CD14-positive monocyte (primary cell): ENCODE measurements around the gene MYO1D. TPM values are rescaled to one million over a fixed set of nuclear protein-coding genes. Genes with fewer than 3 reads are reported as not detected.

Source experiments
- DNase-seq, 3 donors: peaks; one replicate each; pipeline ENCODE4 v3.0.0-alpha.2; 2011 to 2022
- H2AFZ ChIP-seq: 2 replicates; pipeline ENCODE4 v1.6.0; 2012; ENCODE audit warnings: mild to moderate bottlenecking, low read depth, low read length, inconsistent platforms; ENCODE audit not compliant: insufficient read depth, poor library complexity, severe bottlenecking
- H3K27ac ChIP-seq, 2 donors: 1 replicate in 1 of 2; 2 replicates in 1 of 2; pipeline ENCODE4 v1.5.1; 2012 to 2013; ENCODE audit warnings: low read length in 2 of 2, control low read depth in 1 of 2, inconsistent platforms in 1 of 2, low read depth in 1 of 2, mild to moderate bottlenecking in 1 of 2
- H3K27me3 ChIP-seq, 2 donors: one replicate each; pipeline versions ENCODE4 v1.6.0 to v1.6.1; 2011 to 2013; ENCODE audit warnings: low read length in 2 of 2; ENCODE audit not compliant: control insufficient read depth in 2 of 2, insufficient read depth in 2 of 2
- H3K36me3 ChIP-seq, 2 donors: replicated peaks in 1 of 2; 1 replicate in 1 of 2; 2 replicates in 1 of 2; pipeline versions ENCODE4 v1.5.1 to v1.6.1; 2012 to 2013; ENCODE audit warnings: low read length in 2 of 2, control low read depth in 1 of 2, inconsistent platforms in 1 of 2, mild to moderate bottlenecking in 1 of 2; ENCODE audit not compliant: insufficient read depth in 2 of 2, control insufficient read depth in 1 of 2
- H3K4me1 ChIP-seq, 2 donors: 1 replicate in 1 of 2; 2 replicates in 1 of 2; pipeline versions ENCODE4 v1.5.1 to v1.6.1; 2012 to 2013; ENCODE audit warnings: low read length in 2 of 2, control low read depth in 1 of 2, inconsistent platforms in 1 of 2, mild to moderate bottlenecking in 1 of 2, moderate library complexity in 1 of 2; ENCODE audit not compliant: insufficient read depth in 2 of 2, control insufficient read depth in 1 of 2
- H3K4me2 ChIP-seq: replicated peaks from 2 replicates; pipeline ENCODE3; 2012; ENCODE audit warnings: low read length, moderate library complexity, mild to moderate bottlenecking; ENCODE audit not compliant: poor library complexity, severe bottlenecking; ENCODE audit errors: extremely low read depth
- H3K4me3 ChIP-seq, 3 experiments: fragments of 200-600 bp in 1 of 3; sonication (generic) in 1 of 3; replicated peaks in 1 of 3; 1 replicate in 2 of 3; 2 replicates in 1 of 3; pipeline ENCODE4 v1.5.1; 2011 to 2013; ENCODE audit warnings: low read length in 3 of 3, mild to moderate bottlenecking in 3 of 3, control low read depth in 2 of 3, low read depth in 2 of 3, inconsistent platforms in 1 of 3, moderate library complexity in 1 of 3
- H3K79me2 ChIP-seq: 2 replicates; pipeline ENCODE4 v1.6.0; 2012; ENCODE audit warnings: mild to moderate bottlenecking, control low read depth, inconsistent platforms, low read length, moderate library complexity; ENCODE audit not compliant: insufficient read depth
- H3K9ac ChIP-seq: 2 replicates; pipeline ENCODE4 v1.6.0; 2017; ENCODE audit warnings: low read length, mild to moderate bottlenecking; ENCODE audit not compliant: insufficient read depth, poor library complexity, severe bottlenecking
- H3K9me3 ChIP-seq, 2 donors: replicated peaks in 1 of 2; 1 replicate in 1 of 2; 2 replicates in 1 of 2; pipeline versions ENCODE4 v1.5.1 to v1.6.1; 2012 to 2013; ENCODE audit warnings: low read length in 2 of 2, control low read depth in 1 of 2; ENCODE audit not compliant: control insufficient read depth in 1 of 2, insufficient read depth in 1 of 2
- H4K20me1 ChIP-seq: 2 replicates; pipeline ENCODE4 v1.6.0; 2012; ENCODE audit warnings: mild to moderate bottlenecking, low read length, control low read depth, moderate library complexity; ENCODE audit not compliant: insufficient read depth
- H3K27ac Mint-ChIP-seq, 7 donors: one replicate each; pipeline ENCODE4 v1.8.0; 2020; ENCODE audit warnings: mild to moderate bottlenecking in 7 of 7, mixed read lengths in 7 of 7, moderate library complexity in 6 of 7, inconsistent platforms in 2 of 7
- H3K27me3 Mint-ChIP-seq, 3 donors: one replicate each; pipeline ENCODE4 v1.8.0; 2021 to 2022; ENCODE audit warnings: low read depth in 3 of 3, mild to moderate bottlenecking in 3 of 3, mixed read lengths in 3 of 3, moderate library complexity in 3 of 3, inconsistent platforms in 1 of 3
- H3K36me3 Mint-ChIP-seq, 2 donors: one replicate each; pipeline ENCODE4 v1.8.0; 2020; ENCODE audit warnings: mixed read lengths in 2 of 2, inconsistent platforms in 1 of 2, mild to moderate bottlenecking in 1 of 2
- H3K4me1 Mint-ChIP-seq: one replicate; pipeline ENCODE4 v1.8.0; 2020; ENCODE audit warnings: mild to moderate bottlenecking, mixed read lengths
- H3K4me3 Mint-ChIP-seq, 2 donors: one replicate each; pipeline ENCODE4 v1.8.0; 2020; ENCODE audit warnings: mild to moderate bottlenecking in 2 of 2, mixed read lengths in 2 of 2, moderate library complexity in 1 of 2
- H3K9me3 Mint-ChIP-seq, 7 donors: one replicate each; pipeline ENCODE4 v1.8.0; 2020 to 2022; ENCODE audit warnings: mixed read lengths in 7 of 7, mild to moderate bottlenecking in 6 of 7, moderate library complexity in 6 of 7, inconsistent platforms in 2 of 7
- WGBS: methylation state at CpG from one replicate; pipeline ENCODE4 v1.1.5; 2013; ENCODE audit warnings: missing lambda C conversion rate; ENCODE audit not compliant: insufficient coverage; 5-methylcytosine and 5-hydroxymethylcytosine counted together
- intact Hi-C, 2 donors: fragments of 100-400 bp; cut with micrococcal nuclease; formaldehyde crosslinking; loops; one replicate each; pipeline versions ENCODE4 v1.15.0 to v1.15.1; 2023
- polyA plus RNA-seq, 3 donors: library from polyadenylated mRNA; depleted of rRNA in 1 of 3; unstranded in 2 of 3; stranded (reverse) in 1 of 3; fragments of 300-500 nt in 2 of 3; fragments of >200 nt in 1 of 3; fragmentation: Illumina TruSeq in 2 of 3; gene quantifications; 1 replicate in 2 of 3; 2 replicates in 1 of 3; pipeline ENCODE4 v1.2.3, GENCODE V29; 2012 to 2021
- TF ChIP-seq, protein P1 (sequence below): fragments of 200-600 bp; IDR thresholded peaks from one replicate; pipeline ENCODE4 v1.8.0; 2022; ENCODE audit warnings: antibody characterized with exemption, mild to moderate bottlenecking

The MYO1D gene
- polyA plus RNA-seq, 3 donors, result 0.22 to 0.39 (median 0.26) TPM

- H3K79me2 ChIP-seq, result no peaks in the 10 kb centered on the region
- Mint-ChIP-seq H3K36me3 (no peaks in the 10 kb centered on the region), H3K27me3 (no peaks in the 10 kb centered on the region), H3K4me3 (no peak overlapping the region), H3K9me3 (peaks cover 0 to 6% (median 2%) of the 10 kb centered on the region in 7 donors), H3K27ac (no peak overlapping the region), H3K4me1 (no peaks in the 10 kb centered on the region)
- WGBS, result 100% methylated on average over 3 of the region's 9 CpGs
- no peak overlapping the region for H3K4me2 ChIP-seq
- H3K4me1 ChIP-seq, result no peaks in the 10 kb centered on the region
- intact Hi-C loops, result no loop called here
- no peaks in the 10 kb centered on the region for H3K36me3 ChIP-seq
- TF ChIP-seq, protein P1, sequence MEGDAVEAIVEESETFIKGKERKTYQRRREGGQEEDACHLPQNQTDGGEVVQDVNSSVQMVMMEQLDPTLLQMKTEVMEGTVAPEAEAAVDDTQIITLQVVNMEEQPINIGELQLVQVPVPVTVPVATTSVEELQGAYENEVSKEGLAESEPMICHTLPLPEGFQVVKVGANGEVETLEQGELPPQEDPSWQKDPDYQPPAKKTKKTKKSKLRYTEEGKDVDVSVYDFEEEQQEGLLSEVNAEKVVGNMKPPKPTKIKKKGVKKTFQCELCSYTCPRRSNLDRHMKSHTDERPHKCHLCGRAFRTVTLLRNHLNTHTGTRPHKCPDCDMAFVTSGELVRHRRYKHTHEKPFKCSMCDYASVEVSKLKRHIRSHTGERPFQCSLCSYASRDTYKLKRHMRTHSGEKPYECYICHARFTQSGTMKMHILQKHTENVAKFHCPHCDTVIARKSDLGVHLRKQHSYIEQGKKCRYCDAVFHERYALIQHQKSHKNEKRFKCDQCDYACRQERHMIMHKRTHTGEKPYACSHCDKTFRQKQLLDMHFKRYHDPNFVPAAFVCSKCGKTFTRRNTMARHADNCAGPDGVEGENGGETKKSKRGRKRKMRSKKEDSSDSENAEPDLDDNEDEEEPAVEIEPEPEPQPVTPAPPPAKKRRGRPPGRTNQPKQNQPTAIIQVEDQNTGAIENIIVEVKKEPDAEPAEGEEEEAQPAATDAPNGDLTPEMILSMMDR, result no peak
- H4K20me1 ChIP-seq, result no peaks in the 10 kb centered on the region
- H3K9me3 ChIP-seq, result peaks cover 0 to 4% of the 10 kb centered on the region in 2 donors
- H3K9ac ChIP-seq, result no peak overlapping the region
- no peak overlapping the region for H2AFZ ChIP-seq
- no peak overlapping the region for H3K4me3 ChIP-seq
- no peak overlapping the region for H3K27ac ChIP-seq
- DNase-seq, result no peak
- no peaks in the 10 kb centered on the region for H3K27me3 ChIP-seq
These were observed 211.9 kb downstream of the MYO1D start for GRCh38 chr17:32664936-32665583.

DNA sequence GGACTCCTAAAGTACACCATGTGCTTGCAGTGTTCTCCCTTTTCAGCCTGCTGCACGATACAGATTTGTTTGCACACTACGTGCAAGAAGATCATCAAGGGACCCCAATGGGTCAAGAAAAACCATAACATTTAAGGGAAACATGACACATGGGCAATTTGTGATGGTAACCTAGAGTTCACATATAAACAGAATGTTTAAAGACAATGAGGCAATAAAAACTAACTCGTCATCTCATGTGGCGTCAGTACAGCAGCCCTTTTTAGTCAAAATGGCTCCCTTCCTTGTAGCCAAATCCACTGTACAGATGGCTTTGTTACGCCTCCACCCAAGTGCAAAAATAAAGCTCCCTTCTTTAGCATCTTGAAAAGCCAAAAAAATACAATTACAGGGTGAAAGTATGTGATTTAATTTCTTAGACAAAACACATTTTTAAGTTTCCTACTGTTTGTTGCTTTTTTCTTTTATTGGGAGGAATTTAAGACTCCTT is 216.4 kb downstream of the MYO1D start:
- DNase-seq, result no peak
- no peaks in the 10 kb centered on the region for H3K79me2 ChIP-seq
- no peaks in the 10 kb centered on the region for H3K27me3 Mint-ChIP-seq
- no peak overlapping the region for H3K4me3 Mint-ChIP-seq
- no peak overlapping the region for H3K27ac Mint-ChIP-seq
- H3K9me3 ChIP-seq, result no peaks in the 10 kb centered on the region
- TF ChIP-seq, protein P1, result no peak
- H4K20me1 ChIP-seq, result no peaks in the 10 kb centered on the region
- no peak overlapping the region for H3K4me2 ChIP-seq
- H3K27ac ChIP-seq, result no peak overlapping the region
- H3K36me3 Mint-ChIP-seq, result no peaks in the 10 kb centered on the region
- no peak overlapping the region for H3K4me3 ChIP-seq
- H3K27me3 ChIP-seq, result no peaks in the 10 kb centered on the region
- H3K9me3 Mint-ChIP-seq, result no peaks in the 10 kb centered on the region
- no CpG with 5 or more reads among the region's 5 CpGs for WGBS
- H3K36me3 ChIP-seq, result no peaks in the 10 kb centered on the region
- H3K4me1 ChIP-seq, result no peaks in the 10 kb centered on the region
- H3K4me1 Mint-ChIP-seq, result no peaks in the 10 kb centered on the region
- intact Hi-C loops, result no loop called here
- no peak overlapping the region for H3K9ac ChIP-seq
- H2AFZ ChIP-seq, result peak overlapping the region; percentile 15
